Measurements from ENCODE around the gene FAM25C. TPM values are rescaled to one million over a fixed set of nuclear protein-coding genes. Genes with fewer than 3 reads are reported as not detected.
"Not testable (repeated sequence)": the region's sequence is repeated elsewhere in the genome, so short reads cannot be mapped to it uniquely, and the experiment has no call there.

FAM25C gene
- total and polyA plus RNA-seq, 2 of the 4 experiments (the other 2 are of a cell fraction), result not detected

- H4K8ac ChIP-seq (ENCODE audit: low read depth in 2 of 2, low read length in 2 of 2); H3K9ac ChIP-seq (ENCODE audit: low read depth, low read length); H3K4me2 ChIP-seq (ENCODE audit: low read depth, low read length); H2AFZ ChIP-seq (replicated peaks; ENCODE audit: low read length, poor library complexity); H4K5ac ChIP-seq (ENCODE audit: low read depth, low read length); H3K79me1 ChIP-seq (ENCODE audit: low read depth in 1 of 2, low read length in 2 of 2); BruUV-seq (replicated peaks); H3K27me3 ChIP-seq (ENCODE audit: control insufficient read depth, insufficient read depth, low read length); H2BK120ac ChIP-seq (ENCODE audit: low read depth, low read length); CTCF ChIA-PET; H3K14ac ChIP-seq (replicated peaks; ENCODE audit: low read depth, low read length); H2BK15ac ChIP-seq (ENCODE audit: low read depth, low read length); DNase-seq; H3K56ac ChIP-seq (ENCODE audit: extremely low read depth, insufficient read depth, low read length); intact Hi-C loops (cut with micrococcal nuclease); ATAC-seq (ENCODE audit: low read depth); dilution Hi-C loops (cut with HindIII; ENCODE audit: low sequenced_read_pairs, unreplicated experiment); H2BK5ac ChIP-seq (ENCODE audit: low read depth, low read length, poor library complexity, severe bottlenecking); H2BK20ac ChIP-seq (ENCODE audit: low read depth, low read length); H3K4ac ChIP-seq (ENCODE audit: low read depth, low read length); in situ Hi-C loops (cut with MboI; ENCODE audit: low sequenced_read_pairs); H3K18ac ChIP-seq (ENCODE audit: low read depth, low read length); H3K36me3 ChIP-seq (ENCODE audit: control insufficient read depth, insufficient read depth, low read length); H4K91ac ChIP-seq (ENCODE audit: insufficient read depth, low read depth, low read length); H3K27ac ChIP-seq (ENCODE audit: insufficient read depth, low read length); H2AK9ac ChIP-seq (replicated peaks; ENCODE audit: low read depth, low read length, poor library complexity); H4K20me1 ChIP-seq (ENCODE audit: insufficient read depth, low read length); H3K9me1 ChIP-seq (ENCODE audit: insufficient read depth, low read length); H3K23ac ChIP-seq (ENCODE audit: low read depth, low read length); H3K4me3 ChIP-seq (ENCODE audit: insufficient read depth, low read depth, low read length); H3K9me3 ChIP-seq (ENCODE audit: control insufficient read depth, insufficient read depth, low read length); H2AK5ac ChIP-seq (ENCODE audit: low read depth, low read length); H3K4me1 ChIP-seq (ENCODE audit: control insufficient read depth, insufficient read depth, low read length); POLR2A ChIA-PET (ENCODE audit: unreplicated experiment): not testable (repeated sequence)
- WGBS, 2 experiments (ENCODE audit: extremely low coverage in 2 of 2, insufficient read length in 1 of 2), result 100% methylated on average over 1 of the region's 5 CpGs; no CpG with 5 or more reads in 1 of the 2 experiments
Observed at GRCh38 chr10:47959677-47960076, 39.9 kb downstream of the FAM25C start.

DNA sequence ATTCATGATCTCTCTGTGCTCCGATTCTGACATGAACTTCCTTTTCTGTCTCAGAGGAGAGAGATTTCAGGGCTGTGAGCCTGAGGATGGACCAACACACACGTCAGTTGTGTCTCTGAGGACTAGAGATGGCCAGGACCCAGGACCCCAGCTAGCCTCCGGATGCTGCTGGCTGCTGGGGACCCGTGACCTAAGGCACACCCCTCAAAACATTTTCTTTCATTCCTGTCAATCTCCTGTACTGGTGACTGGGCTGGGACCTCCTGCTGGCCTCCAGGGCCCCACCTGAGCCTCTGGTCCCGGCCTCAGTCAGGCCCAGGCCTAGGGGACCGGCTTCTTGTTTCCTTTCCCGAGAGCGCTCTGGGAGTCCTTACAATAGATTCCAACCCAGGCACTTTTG is 42.4 kb downstream of the FAM25C start:
- H4K5ac ChIP-seq (ENCODE audit: low read depth, low read length); H3K18ac ChIP-seq (ENCODE audit: low read depth, low read length); H3K36me3 ChIP-seq (ENCODE audit: control insufficient read depth, insufficient read depth, low read length); H2BK120ac ChIP-seq (ENCODE audit: low read depth, low read length); H3K4me3 ChIP-seq (ENCODE audit: insufficient read depth, low read depth, low read length); intact Hi-C loops (cut with micrococcal nuclease); H4K20me1 ChIP-seq (ENCODE audit: insufficient read depth, low read length); DNase-seq; H3K9me3 ChIP-seq (ENCODE audit: control insufficient read depth, insufficient read depth, low read length); H3K56ac ChIP-seq (ENCODE audit: extremely low read depth, insufficient read depth, low read length); H3K14ac ChIP-seq (replicated peaks; ENCODE audit: low read depth, low read length); H3K4ac ChIP-seq (ENCODE audit: low read depth, low read length); H2BK15ac ChIP-seq (ENCODE audit: low read depth, low read length); H3K9ac ChIP-seq (ENCODE audit: low read depth, low read length); H2AFZ ChIP-seq (replicated peaks; ENCODE audit: low read length, poor library complexity); H2AK5ac ChIP-seq (ENCODE audit: low read depth, low read length); H3K27me3 ChIP-seq (ENCODE audit: control insufficient read depth, insufficient read depth, low read length); H2BK5ac ChIP-seq (ENCODE audit: low read depth, low read length, poor library complexity, severe bottlenecking); in situ Hi-C loops (cut with MboI; ENCODE audit: low sequenced_read_pairs); dilution Hi-C loops (cut with HindIII; ENCODE audit: low sequenced_read_pairs, unreplicated experiment); H2AK9ac ChIP-seq (replicated peaks; ENCODE audit: low read depth, low read length, poor library complexity); POLR2A ChIA-PET (ENCODE audit: unreplicated experiment); H4K91ac ChIP-seq (ENCODE audit: insufficient read depth, low read depth, low read length); H3K4me1 ChIP-seq (ENCODE audit: control insufficient read depth, insufficient read depth, low read length); H2BK20ac ChIP-seq (ENCODE audit: low read depth, low read length); H3K4me2 ChIP-seq (ENCODE audit: low read depth, low read length); H3K23ac ChIP-seq (ENCODE audit: low read depth, low read length); H4K8ac ChIP-seq (ENCODE audit: low read depth in 2 of 2, low read length in 2 of 2); H3K79me1 ChIP-seq (ENCODE audit: low read depth in 1 of 2, low read length in 2 of 2); H3K9me1 ChIP-seq (ENCODE audit: insufficient read depth, low read length); CTCF ChIA-PET; ATAC-seq (ENCODE audit: low read depth); BruUV-seq (replicated peaks); H3K27ac ChIP-seq (ENCODE audit: insufficient read depth, low read length): not testable (repeated sequence)
- WGBS, 2 experiments (ENCODE audit: extremely low coverage in 2 of 2, insufficient read length in 1 of 2), result no CpG with 5 or more reads among the region's 8 CpGs

Data from IMR-90 (cell line).